ENCODE results near the gene ERGIC2.

GRCh38 chr12:29429999-29430715, 49.2 kb upstream of the ERGIC2 start:
- no peak for TF ChIP-seq CTCF (IDR thresholded peaks at IDR 0.05)
- TF ChIP-seq POLR2A (IDR thresholded peaks at IDR 0.05) = no peak
